Osteoblast (primary cell): Measurements from ENCODE around the gene EPAS1. TPM values are rescaled to one million over a fixed set of nuclear protein-coding genes. Genes with fewer than 3 reads are reported as not detected.

Experiments
- DNase-seq: peaks from one replicate; pipeline ENCODE4 v3.0.0; 2011; ENCODE audit warnings: low spot score, mixed read lengths; ENCODE audit not compliant: insufficient read length; ENCODE audit errors: missing footprints
- H2AFZ ChIP-seq: 2 replicates; pipeline ENCODE4 v1.6.0; 2011; ENCODE audit warnings: mild to moderate bottlenecking, low read length
- H3K27ac ChIP-seq: 2 replicates; pipeline ENCODE4 v1.5.1; 2011; ENCODE audit warnings: mild to moderate bottlenecking, low read depth, low read length, moderate library complexity
- H3K27me3 ChIP-seq: 2 replicates; pipeline ENCODE4 v1.6.0; 2012; ENCODE audit warnings: mild to moderate bottlenecking, control low read depth, inconsistent platforms, low read length, moderate library complexity; ENCODE audit not compliant: insufficient read depth
- H3K36me3 ChIP-seq: 2 replicates; pipeline ENCODE4 v1.5.1; 2011; ENCODE audit warnings: mild to moderate bottlenecking, low read length, control low read depth, moderate library complexity; ENCODE audit not compliant: insufficient read depth
- H3K4me1 ChIP-seq: 2 replicates; pipeline ENCODE4 v1.5.1; 2011; ENCODE audit warnings: mild to moderate bottlenecking, low read length, control low read depth, moderate library complexity; ENCODE audit not compliant: insufficient read depth
- H3K4me2 ChIP-seq: 2 replicates; pipeline ENCODE4 v1.6.0; 2011; ENCODE audit warnings: mild to moderate bottlenecking, low read length; ENCODE audit not compliant: insufficient read depth
- H3K4me3 ChIP-seq: fragments of 200-600 bp; sonication (generic); 3 replicates; pipeline ENCODE4 v1.5.1; 2012; ENCODE audit warnings: mild to moderate bottlenecking, low read length, inconsistent platforms; ENCODE audit not compliant: insufficient read depth
- H3K79me2 ChIP-seq: 2 replicates; pipeline ENCODE4 v1.6.0; 2012; ENCODE audit warnings: mild to moderate bottlenecking, low read length, control low read depth, inconsistent platforms; ENCODE audit not compliant: insufficient read depth
- H3K9me3 ChIP-seq: 2 replicates; pipeline ENCODE4 v1.5.1; 2011; ENCODE audit warnings: low read depth, low read length, control low read depth
- H4K20me1 ChIP-seq: 2 replicates; pipeline ENCODE4 v1.6.0; 2012; ENCODE audit warnings: mild to moderate bottlenecking, low read length, control low read depth; ENCODE audit not compliant: insufficient read depth
- total RNA-seq: library from RNA; depleted of rRNA; stranded (reverse); fragments of >200 nt; gene quantifications from 2 replicates; pipeline ENCODE4 v1.2.3, GENCODE V29; 2012
- TF ChIP-seq, protein P1 (sequence below): IDR thresholded peaks from 2 replicates; pipeline ENCODE4 v1.5.1; 2011; ENCODE audit warnings: mild to moderate bottlenecking, low read depth, low read length, moderate library complexity; ENCODE audit errors: extremely low read depth

Gene EPAS1
- total RNA-seq, 1 donor, result 260 TPM

DNA sequence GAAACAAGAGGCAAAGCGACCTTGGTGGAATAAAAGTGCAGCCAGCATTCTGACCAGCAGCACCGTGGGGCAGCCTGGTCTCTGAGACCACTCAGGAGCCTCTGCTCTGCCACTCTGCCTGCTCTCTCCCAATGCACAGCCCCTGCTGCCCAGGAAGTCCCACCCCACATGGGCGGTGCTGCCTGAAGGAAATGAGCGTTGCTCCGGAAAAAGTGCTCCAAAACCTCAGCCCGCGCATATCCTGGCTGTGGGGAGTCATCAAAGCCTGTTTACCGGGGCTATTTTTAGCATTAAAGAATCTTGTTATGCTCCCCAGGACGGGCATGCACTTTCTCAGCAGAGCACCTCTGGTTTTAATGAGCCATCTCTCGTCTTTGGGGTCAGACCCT is 54.5 kb downstream of the EPAS1 start:
- peaks cover 22% of the 10 kb centered on the region for H3K79me2 ChIP-seq
- no peaks in the 10 kb centered on the region for H3K4me1 ChIP-seq
- H3K36me3 ChIP-seq, result peaks cover 71% of the 10 kb centered on the region
- H3K27ac ChIP-seq, result no peak overlapping the region
- DNase-seq, result no peak
- no peaks in the 10 kb centered on the region for H3K9me3 ChIP-seq
- H3K4me2 ChIP-seq, result no peak overlapping the region
- H3K4me3 ChIP-seq, result no peak overlapping the region
- no peak overlapping the region for H2AFZ ChIP-seq
- TF ChIP-seq, protein P1, sequence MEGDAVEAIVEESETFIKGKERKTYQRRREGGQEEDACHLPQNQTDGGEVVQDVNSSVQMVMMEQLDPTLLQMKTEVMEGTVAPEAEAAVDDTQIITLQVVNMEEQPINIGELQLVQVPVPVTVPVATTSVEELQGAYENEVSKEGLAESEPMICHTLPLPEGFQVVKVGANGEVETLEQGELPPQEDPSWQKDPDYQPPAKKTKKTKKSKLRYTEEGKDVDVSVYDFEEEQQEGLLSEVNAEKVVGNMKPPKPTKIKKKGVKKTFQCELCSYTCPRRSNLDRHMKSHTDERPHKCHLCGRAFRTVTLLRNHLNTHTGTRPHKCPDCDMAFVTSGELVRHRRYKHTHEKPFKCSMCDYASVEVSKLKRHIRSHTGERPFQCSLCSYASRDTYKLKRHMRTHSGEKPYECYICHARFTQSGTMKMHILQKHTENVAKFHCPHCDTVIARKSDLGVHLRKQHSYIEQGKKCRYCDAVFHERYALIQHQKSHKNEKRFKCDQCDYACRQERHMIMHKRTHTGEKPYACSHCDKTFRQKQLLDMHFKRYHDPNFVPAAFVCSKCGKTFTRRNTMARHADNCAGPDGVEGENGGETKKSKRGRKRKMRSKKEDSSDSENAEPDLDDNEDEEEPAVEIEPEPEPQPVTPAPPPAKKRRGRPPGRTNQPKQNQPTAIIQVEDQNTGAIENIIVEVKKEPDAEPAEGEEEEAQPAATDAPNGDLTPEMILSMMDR, result no peak
- peaks cover 2% of the 10 kb centered on the region for H4K20me1 ChIP-seq
- no peaks in the 10 kb centered on the region for H3K27me3 ChIP-seq

DNA sequence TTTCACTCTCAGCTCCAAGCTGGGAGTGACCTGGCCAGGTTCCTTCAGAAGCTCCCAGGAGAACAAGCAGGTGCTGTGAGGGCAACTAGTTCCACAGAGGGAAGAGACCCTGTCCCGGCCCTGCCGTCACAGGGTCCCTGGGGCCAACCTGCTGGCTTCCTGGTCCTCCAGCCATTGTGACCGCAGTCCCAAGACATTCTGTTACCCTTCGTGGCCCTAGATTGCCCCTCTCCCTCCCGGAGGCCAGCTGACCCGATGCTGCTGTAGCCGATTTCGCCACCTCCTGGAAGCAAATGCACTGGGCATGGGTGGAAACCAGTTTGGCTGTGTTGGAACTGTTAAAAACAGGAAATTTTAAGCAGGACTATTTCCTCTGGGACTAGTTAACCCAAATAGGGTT is 55.4 kb downstream of the EPAS1 start:
- peaks cover 2% of the 10 kb centered on the region for H4K20me1 ChIP-seq
- no peak overlapping the region for H2AFZ ChIP-seq
- no peak overlapping the region for H3K4me3 ChIP-seq
- TF ChIP-seq, protein P1, result peak; percentile 47
- H3K36me3 ChIP-seq, result peaks cover 71% of the 10 kb centered on the region
- H3K4me2 ChIP-seq, result no peak overlapping the region
- H3K9me3 ChIP-seq, result no peaks in the 10 kb centered on the region
- no peaks in the 10 kb centered on the region for H3K4me1 ChIP-seq
- H3K27me3 ChIP-seq, result no peaks in the 10 kb centered on the region
- H3K79me2 ChIP-seq, result peaks cover 13% of the 10 kb centered on the region
- no peak for DNase-seq
- no peak overlapping the region for H3K27ac ChIP-seq

DNA sequence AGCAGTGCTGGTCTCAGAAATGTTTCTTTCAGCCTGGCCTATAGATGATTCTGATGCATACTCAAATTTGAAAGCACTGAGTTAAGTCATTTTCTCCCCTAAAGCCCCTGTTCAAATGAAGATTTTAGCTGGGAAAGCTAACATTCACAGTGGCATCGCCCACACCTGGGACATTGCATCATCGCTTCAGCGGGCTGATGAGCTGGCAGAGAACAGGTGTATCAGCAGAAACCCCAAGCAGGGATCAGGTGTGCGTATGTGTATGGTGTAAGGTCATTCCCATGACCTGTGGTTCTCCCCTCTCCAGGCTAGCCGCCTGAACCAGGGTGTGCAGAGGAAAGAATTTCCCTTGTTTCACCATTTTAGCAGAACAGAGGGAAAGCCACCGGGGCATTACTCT is 56.3 kb downstream of the EPAS1 start:
- H3K4me1 ChIP-seq, result no peaks in the 10 kb centered on the region
- no peak overlapping the region for H3K27ac ChIP-seq
- H2AFZ ChIP-seq, result no peak overlapping the region
- H3K4me3 ChIP-seq, result no peak overlapping the region
- H3K9me3 ChIP-seq, result no peaks in the 10 kb centered on the region
- no peak for DNase-seq
- TF ChIP-seq, protein P1, result no peak
- H3K27me3 ChIP-seq, result no peaks in the 10 kb centered on the region
- H3K79me2 ChIP-seq, result peaks cover 10% of the 10 kb centered on the region
- H3K36me3 ChIP-seq, result peaks cover 71% of the 10 kb centered on the region
- H4K20me1 ChIP-seq, result peaks cover 2% of the 10 kb centered on the region
- H3K4me2 ChIP-seq, result no peak overlapping the region

DNA sequence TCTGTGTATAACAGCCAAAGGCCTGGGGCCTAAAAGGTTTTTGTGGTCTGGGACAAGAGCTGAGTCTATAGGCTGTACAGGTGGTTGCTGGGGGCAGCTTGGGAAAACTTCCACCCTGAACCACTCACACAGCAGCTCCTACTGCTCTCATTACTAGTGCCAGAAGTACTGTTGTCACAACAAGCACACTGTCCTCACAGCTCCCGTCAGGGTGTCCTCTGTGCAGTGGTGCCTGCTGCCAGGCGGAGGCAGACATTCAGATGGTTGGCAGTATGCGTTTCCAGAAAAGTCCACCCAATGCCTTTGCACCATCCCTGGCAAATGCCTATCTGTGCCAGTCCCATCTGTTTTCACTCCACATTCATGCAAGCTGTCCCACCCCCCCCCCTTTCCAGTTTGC is 58.5 kb downstream of the EPAS1 start:
- peaks cover 2% of the 10 kb centered on the region for H4K20me1 ChIP-seq
- H3K79me2 ChIP-seq, result peaks cover 7% of the 10 kb centered on the region
- H3K27me3 ChIP-seq, result no peaks in the 10 kb centered on the region
- TF ChIP-seq, protein P1, result no peak
- H2AFZ ChIP-seq, result no peak overlapping the region
- H3K36me3 ChIP-seq, result peaks cover 70% of the 10 kb centered on the region
- H3K4me2 ChIP-seq, result no peak overlapping the region
- no peaks in the 10 kb centered on the region for H3K9me3 ChIP-seq
- H3K27ac ChIP-seq, result no peak overlapping the region
- H3K4me3 ChIP-seq, result no peak overlapping the region
- no peak for DNase-seq
- H3K4me1 ChIP-seq, result no peaks in the 10 kb centered on the region
